GM10266 (cell line): Measurements from ENCODE around the gene GARNL3.

ENCODE experiments used
- DNase-seq: peaks from one replicate; pipeline ENCODE4 v3.0.0; 2012; ENCODE audit errors: extremely low spot score
- TF ChIP-seq, protein P1 (sequence below): IDR thresholded peaks from 2 replicates; pipeline ENCODE4 v1.5.1; 2012; ENCODE audit warnings: mild to moderate bottlenecking, low read depth; ENCODE audit not compliant: control insufficient read depth, insufficient read depth; ENCODE audit errors: missing control alignments

The GARNL3 gene

DNA sequence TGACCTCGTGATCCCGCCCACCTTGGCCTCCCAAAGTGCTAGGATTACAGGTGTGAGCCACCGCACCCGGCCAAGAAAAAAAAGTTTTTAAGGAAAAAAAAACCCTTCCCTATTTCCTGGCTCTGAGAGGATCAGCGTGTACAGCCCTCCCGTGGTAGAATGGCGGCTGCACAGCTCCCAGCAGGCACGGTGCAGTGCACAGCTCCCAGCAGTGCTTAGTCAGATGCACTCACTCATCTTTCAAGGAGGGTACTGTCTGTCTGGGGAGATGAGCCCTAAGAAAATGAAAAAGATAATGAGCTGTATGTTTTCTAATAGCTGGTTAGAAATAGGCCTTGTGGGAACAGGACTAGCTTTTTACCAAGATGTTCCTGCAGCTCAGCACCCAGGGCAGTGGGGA is 95.7 kb downstream of the GARNL3 start:
- TF ChIP-seq, protein P1, sequence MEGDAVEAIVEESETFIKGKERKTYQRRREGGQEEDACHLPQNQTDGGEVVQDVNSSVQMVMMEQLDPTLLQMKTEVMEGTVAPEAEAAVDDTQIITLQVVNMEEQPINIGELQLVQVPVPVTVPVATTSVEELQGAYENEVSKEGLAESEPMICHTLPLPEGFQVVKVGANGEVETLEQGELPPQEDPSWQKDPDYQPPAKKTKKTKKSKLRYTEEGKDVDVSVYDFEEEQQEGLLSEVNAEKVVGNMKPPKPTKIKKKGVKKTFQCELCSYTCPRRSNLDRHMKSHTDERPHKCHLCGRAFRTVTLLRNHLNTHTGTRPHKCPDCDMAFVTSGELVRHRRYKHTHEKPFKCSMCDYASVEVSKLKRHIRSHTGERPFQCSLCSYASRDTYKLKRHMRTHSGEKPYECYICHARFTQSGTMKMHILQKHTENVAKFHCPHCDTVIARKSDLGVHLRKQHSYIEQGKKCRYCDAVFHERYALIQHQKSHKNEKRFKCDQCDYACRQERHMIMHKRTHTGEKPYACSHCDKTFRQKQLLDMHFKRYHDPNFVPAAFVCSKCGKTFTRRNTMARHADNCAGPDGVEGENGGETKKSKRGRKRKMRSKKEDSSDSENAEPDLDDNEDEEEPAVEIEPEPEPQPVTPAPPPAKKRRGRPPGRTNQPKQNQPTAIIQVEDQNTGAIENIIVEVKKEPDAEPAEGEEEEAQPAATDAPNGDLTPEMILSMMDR: no peak
- no peak for DNase-seq

DNA sequence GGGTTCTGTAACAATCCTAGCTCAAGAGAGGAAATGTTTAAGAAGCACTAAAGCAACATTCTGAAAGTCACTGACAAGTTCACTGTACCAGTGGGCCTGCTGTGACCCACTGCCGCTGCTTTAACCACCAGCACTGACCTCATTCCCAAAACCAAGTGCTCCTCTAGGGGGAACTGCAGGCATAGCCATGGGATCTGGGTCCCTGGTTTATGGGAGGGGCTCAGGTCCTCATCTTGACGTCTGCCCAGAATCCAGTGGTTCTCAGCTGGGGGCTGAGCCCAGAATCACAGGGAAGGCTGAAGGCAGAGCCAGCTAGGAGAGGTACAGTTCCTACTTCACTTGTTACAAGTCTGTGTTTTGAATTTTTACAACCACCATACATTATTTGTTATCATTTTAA is 96.3 kb downstream of the GARNL3 start:
- no peak for DNase-seq
- TF ChIP-seq, protein P1: no peak

DNA sequence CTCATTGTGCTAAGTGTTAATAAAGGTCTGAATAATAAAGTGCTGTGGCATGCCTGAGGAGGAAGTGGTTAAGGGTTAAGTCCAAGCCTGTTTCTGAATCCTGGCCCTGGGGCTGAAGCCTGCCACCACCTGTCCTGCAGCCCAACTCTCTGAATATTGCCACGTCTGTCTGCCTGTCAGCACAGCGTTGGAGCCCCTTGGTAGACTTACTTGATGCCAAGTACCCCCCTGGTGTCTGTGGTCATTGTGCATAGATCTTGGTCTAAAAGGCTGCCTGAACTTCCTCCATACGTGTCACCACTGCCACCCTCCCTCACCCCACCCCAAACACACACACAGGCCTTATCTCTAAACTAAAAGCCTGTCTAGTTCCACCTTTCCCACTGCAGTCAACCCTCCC is 97.0 kb downstream of the GARNL3 start:
- no peak for DNase-seq
- TF ChIP-seq, protein P1: no peak

DNA sequence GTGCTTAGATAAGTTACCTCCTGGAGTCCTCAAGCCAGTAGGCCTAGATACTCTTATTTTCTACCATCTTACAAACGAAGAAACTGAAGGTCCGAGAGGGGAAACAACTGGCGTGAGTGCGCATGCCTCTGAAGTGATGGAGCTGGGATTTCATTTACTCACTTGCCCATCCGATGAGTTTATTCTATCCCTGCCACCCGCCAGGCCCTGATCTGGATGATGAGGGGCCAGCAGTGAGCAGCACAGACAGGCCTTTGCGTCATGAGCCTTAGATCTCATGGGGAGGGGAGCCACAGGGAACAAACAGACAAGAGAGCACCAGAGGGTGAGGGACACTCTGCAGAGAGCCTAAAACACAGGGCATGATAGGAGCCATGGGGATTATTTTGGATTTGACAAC is 98.3 kb downstream of the GARNL3 start:
- TF ChIP-seq, protein P1: no peak
- DNase-seq: no peak

DNA sequence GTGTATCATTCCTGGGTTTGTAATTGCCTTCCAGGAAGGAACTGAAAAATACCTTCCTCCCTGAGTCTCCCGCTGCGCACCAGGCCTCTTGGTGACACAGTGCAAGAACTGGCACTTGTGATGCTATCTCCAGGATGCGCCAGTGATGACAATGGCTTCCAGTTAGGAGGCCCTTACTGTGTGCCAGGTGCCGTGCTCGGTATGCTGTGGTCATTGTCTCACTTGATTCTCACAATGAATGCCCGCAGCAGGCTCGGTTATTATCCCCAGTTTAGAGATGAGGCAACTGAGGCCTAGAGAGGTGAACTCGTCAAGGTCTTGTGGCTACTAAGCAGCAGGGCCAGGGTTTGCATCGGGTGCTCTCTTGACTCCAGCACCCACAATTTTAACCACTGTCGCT is 100.9 kb downstream of the GARNL3 start:
- TF ChIP-seq, protein P1: no peak
- DNase-seq: no peak

DNA sequence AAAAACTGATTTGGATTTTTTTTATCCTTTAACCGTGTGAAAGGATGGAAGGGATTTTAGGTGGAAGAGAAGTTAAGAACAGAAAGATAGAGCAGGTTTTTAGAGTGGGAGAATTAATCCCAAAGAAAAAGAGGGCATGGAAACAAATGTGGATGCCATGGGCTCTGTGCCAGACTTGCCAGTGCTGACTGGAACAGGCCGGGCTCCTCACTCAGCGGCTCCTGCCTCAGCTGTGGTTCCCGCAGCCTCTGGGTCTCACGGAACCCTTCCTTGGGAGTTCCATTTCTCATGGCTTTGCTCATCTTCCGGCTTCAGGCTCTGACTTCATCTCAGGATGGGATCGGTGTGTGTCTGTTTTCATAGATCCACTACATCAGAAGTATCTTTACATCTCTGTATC is 102.0 kb downstream of the GARNL3 start:
- no peak for DNase-seq
- TF ChIP-seq, protein P1: no peak

DNA sequence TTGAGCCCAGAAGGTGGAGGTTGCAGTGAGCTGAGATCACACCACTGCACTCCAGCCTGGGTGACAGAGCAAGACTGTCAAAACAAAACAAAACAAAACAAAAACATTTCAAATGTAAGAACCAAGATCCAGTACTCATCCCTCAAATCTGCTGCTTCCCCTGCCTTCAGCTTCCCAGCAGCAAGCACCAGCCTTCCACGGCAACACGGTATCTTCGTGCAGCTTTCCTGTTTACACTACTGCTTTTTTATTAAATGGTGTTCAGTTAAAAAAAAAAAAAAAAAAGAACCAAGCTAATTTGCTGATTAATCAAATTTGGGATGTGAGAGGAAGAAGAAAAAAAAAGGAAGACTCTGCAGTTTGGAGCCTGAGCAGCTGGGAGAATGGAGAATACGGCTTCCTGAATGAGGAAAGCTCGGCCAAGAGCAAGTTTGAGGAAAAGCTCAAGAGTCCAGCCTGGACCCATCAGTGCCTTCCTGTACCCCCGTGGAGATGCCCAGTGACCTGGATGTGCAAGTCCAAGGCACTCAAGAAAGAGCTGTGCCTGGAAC is 104.4 kb downstream of the GARNL3 start:
- TF ChIP-seq, protein P1: no peak
- no peak for DNase-seq
